HG03025 (cell line): Measurements from ENCODE around the gene TBX1.
"Not testable (repeated sequence)": the region's sequence is repeated elsewhere in the genome, so short reads cannot be mapped to it uniquely, and the experiment has no call there.

Experiments
- ATAC-seq: cut with Tn5 transposase; IDR thresholded peaks from one replicate; pipeline ENCODE4 v1.9.1; 2021; ENCODE audit warnings: mild to moderate bottlenecking, moderate library complexity; ENCODE audit not compliant: unreplicated experiment, low FRiP score

The TBX1 gene

DNA sequence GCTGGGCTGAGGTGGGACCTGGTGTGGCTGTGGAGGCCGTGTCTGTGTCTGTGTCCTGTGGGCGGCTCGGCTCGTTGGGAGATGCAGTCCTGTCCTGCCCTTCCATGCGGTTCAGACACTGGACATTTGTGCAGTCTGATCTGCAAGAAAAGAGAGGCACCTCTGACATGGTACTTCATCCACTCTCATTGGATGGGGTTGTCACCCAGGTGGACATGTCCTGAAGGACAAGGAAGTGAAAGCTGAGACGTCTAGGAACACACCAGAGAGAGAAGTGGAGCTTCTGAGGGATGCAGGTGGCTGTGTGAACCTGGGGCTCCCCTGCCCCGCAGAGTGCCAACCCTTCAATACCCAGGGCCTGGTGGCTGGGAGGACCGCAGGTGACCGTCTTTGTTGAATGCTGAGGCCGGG is 18.4 kb downstream of the TBX1 start:
- no peak for ATAC-seq

DNA sequence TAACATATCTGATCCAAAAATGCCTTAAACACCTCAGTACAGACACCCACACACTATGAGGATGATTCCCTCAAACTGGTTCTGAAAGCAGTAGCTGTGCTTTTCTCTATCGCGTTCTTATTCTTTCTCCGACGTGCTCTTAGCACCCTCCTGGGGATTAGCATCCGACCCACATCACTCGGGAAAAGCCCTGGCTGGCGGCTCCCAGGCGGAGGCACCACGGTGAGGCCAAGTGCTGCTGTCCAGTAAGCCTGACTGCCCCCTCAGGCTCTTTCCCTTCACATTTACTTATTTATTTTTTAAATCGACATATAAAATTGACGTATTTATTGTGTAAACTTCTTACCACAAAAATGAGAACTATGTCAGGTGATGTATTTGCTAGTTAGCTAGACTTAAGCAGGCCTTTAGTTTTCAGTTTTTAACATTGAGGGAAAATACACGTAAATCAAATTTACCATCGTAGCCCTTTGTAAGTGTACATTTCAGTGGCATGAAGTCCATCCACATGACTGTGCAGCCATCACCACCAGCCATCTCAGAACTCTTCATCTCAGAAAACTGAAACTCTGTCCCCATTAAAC is 19.2 kb downstream of the TBX1 start:
- no peak for ATAC-seq

DNA sequence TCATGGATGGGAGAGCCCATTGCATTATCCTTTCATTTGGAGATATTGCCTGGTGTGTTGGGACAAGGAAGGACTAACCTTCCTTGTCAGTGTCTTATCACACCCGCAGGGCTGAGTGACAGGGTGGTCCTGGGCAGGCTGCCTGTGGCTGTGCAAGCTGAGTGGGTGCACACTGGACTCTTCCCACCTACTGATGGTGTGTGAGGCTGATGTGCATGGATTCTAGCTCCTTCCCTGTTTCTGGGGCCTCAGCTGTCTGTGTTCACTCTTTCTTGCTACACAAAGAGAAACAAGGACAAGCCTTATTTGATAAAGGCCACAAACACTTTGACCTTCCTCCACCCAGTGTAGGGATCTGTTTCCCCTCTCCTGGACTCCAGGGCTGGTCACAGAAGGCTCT is 22.0 kb downstream of the TBX1 start:
- no peak for ATAC-seq

DNA sequence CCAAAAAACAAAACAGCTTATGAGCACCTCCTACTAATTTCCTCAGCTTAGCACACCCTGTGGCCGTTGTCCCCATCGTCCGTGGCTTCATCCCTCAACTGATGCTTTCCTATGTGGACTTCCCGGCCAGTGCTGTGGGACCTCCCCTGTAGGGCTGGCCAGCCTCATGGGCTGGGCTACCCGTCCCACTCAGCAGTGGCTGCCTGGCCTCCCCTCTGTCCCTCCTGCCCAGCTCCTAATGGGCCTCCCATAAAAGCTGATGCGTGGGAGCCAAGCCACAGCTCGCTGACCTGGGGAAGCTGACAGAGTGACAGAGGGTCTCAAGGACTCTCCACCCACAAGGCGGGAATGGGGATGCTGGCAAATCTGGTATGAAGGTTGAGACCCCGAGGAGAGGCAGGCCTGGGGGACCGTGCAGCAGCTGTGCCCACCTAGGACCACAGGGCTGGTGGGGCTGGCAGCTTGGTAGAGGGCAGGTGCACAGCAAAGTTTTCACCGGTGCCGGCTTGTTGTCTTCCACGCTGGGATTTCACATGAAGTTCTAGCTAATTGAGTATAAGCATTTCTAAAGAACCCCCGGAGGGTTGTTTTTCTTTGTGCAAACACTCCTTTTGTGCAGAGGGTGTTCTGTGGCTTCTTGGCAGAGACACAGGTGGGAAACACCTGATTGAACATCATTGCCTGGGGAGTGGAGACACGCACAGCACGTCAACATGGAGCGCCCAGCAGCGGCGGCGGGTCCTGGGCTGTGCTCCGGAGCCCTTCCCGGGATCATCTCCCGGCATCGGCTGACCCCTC is 23.2 kb downstream of the TBX1 start:
- ATAC-seq: no peak

- ATAC-seq: no peak
Observed at GRCh38 chr22:19784384-19785175, 24.0 kb downstream of the TBX1 start.

- no peak for ATAC-seq
Observed at GRCh38 chr22:19785461-19786263, 25.1 kb downstream of the TBX1 start.

DNA sequence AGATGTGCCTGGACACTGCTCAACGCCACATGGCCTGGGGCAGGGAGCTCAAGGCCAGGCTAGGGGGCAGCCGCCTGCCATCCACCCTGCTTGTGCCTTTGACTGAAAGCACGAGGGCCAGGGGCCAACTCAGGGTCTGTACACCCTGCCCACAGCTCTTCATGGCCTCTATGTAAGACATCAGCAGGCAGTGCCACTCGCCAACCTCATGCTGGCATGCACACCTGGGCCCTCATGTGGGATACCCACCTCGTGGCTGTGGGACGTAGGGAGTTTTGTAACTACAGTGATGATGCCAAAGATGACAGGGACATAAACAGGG is 25.6 kb downstream of the TBX1 start:
- no peak for ATAC-seq

DNA sequence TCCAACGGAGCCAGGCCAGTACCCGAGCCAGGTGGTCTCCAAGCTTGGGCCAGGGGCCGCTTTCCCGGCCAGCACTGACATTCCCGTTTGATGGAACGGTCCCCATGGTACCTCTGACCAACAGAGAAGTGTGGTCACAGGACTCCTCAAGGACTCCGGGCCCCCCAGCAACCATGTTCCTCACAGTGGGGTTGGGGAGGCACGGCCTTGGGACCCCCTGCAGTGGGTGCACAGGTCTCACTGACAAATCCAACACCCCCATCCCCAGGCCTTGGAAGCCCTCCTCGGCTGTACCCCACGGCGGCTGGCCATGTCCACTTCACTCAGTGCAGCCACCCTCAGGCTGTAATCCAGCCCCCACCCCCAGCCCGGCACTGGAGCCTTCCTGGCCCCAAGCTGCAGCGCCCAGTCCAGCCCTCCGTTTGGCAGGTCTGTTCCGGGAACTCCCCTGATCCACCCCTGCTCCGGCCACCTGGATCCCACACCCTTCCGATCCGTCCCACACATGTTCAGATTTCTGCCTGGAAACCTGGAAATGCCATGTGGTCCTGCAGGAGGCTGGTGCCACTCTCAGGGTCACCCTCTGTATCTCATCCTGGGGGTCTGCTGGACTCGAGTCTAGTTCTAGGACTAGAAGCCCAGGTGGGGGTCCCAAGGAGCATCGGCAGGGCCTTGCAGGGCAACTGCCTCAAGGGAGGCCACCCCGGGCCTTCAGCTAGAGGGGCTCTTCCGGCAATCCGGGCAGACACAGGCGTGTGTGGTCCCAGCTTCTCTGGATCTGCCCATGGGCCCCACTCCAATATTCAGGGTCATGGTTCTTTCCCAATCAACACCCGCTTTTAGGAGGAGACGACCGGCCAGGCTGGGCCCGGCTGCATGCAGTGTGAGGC is 26.6 kb downstream of the TBX1 start:
- ATAC-seq: no peak

DNA sequence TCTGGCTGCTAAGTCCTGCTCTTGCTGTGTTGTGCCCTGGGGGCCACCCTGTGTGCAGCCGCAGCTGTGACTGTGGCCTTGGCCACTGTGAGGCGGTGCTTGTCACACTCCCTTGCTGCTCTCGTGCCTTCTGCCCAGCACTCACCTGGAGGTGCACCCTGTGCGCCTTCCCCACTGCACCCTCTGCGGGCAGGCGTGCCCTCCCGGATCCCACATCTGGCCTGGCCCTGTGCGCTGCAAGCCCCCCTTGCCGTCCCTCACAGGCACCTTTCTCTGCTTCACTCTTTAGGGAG is 27.2 kb downstream of the TBX1 start:
- no peak for ATAC-seq

DNA sequence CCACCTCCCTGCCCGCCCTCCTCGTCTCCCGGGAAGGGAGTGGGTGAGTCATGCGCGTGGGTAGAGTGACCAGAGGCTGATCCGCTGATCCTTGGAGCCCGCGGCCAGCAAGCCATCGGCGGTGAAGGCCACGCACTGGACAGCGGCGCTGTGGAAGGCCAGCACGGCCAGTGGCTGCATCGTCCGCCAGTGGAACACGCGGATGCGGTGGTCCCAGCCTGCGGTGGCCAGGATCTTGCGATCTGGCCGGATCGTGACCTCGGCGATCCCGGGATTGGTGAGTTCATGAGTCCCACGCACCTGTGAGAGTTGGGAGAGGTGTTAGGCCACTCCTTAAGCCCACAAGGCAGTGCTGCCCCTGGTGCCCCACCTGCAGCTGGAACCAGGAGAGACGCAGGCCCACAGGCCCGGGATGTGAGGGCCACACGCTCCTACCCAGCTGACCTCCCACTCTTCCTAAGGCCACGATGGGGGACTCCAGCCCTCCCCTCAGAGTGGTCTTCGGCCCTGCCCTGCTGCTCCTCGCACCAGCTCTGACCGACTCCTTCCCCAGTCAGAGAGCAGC is 28.2 kb downstream of the TBX1 start:
- no peak for ATAC-seq

GRCh38 chr22:19789406-19789805 is 28.8 kb downstream of the TBX1 start:
- no peak for ATAC-seq

DNA sequence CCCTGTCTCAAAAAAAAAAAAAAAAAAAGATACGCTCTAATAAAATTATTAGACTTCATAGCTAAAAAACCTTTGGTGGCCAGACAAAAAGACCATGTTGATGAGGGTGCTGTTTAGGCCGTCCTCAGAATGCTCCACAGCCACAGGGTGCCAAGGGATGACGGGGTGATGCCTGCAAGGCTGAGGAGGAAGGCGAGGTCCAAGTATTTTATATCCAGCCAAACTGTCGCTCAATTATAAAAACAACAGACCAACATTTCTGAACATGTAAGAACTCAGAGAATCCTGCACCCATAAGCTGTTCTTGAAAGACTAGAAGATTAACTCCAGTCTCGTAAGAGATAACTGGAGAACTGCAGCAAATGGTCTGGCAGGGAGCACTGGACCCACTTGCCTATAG is 29.2 kb downstream of the TBX1 start:
- no peak for ATAC-seq

DNA sequence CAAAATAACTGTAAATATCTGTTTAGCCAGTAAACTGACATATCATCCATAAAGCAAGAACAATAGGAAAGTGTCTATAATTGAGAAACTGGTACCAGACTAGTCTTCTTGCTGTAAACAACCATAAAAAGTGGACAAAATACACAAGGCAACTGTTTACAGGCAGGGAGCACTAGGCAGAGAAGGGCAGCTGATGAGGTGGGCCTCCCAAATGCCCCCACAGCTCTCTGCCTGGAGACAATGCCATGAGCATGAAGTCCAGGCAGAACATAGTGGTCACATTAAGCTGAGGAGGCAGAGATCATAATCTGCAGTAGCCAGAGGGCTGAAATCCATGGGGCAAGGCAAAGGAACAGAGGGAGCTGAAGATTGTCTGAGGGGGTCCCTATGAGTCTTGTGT is 30.7 kb downstream of the TBX1 start:
- no peak for ATAC-seq

DNA sequence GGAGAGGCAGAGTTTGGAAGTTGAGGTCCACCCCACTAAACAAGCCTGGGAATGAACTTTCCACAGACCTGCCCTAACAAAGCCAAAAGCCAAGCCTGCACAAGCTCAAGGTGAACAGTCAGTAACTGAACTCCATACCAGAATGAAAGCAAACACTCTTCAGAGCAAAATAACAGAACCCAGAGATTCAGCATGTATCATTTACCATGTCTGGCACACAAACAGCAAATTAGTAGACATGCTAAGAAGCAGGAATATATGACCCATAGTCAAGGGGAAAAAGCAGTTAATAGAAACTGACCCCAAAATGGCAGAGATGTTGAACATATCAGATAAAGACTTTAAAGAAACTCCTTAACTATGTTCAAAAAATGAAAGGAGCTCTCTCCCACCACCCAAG is 31.3 kb downstream of the TBX1 start:
- ATAC-seq: no peak

- not testable (repeated sequence) for ATAC-seq
Observed at GRCh38 chr22:19792383-19792896, 31.9 kb downstream of the TBX1 start.

GRCh38 chr22:19793161-19793560 is 32.6 kb downstream of the TBX1 start:
- no peak for ATAC-seq

- no peak for ATAC-seq
Observed at GRCh38 chr22:19793661-19794310, 33.2 kb downstream of the TBX1 start.

DNA sequence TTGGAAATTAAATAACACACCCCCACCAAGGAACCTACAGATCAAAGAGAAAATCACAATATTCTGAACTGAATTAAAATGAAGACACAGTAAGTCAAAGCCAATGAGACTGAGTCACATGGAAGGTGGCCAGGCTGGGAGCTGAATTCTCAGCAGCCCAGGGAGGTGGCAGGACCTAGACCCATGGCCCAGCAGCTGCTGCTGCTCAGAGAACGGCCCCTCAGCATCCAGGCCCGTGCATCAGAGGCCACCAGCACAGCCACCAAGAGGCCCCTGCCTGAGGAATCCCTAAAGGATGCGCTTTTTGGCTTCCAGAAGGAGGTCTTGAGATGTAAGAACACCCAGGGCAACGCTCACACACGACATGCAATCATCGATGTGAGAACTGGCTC is 35.0 kb downstream of the TBX1 start:
- ATAC-seq: no peak

DNA sequence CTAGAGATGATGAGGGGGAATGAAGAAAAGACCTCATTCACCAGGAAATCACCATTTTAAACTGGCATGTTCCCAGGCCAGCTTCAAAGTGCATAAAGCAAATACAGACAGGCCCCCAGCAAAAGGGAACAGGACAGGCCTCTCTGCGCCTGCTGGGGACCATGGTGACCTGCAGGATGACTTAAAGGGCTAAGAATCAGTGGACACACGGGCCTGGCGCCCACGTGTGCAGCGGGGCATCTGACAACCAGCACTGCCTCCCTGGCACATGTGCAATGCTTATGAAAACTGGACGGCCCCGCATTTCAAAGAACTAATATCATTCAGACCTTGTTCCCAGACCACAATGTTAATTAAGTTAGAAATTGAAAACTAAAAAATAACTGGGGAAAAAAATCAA is 35.6 kb downstream of the TBX1 start:
- no peak for ATAC-seq
